K562 (cell line): Measurements from ENCODE around the gene HFE. TPM values are rescaled to one million over a fixed set of nuclear protein-coding genes. Genes with fewer than 3 reads are reported as not detected.

ENCODE experiments used
- ATAC-seq: fragments of 200-7000 bp; cut with Tn5 transposase; 3 replicates; pipeline ENCODE4 v1.9.1; 2020; ENCODE audit warnings: moderate library complexity
- BruUV-seq: library from RNA; stranded (reverse); fragments of 400-500 nt; replicated peaks from 2 replicates; lab custom pipeline; 2021; lab: Mats Ljungman, UMichigan
- CTCF ChIA-PET: fragments of 300-600 bp; formaldehyde crosslinking; extraction: SDS; loops from one replicate; lab custom pipeline; 2021; ENCODE audit warnings: low intra/inter-chr PET ratio; lab: Yijun Ruan, JAX
- POLR2A ChIA-PET: fragments of 300-600, 350-650 bp; sonication (Branson Sonifier 250); formaldehyde crosslinking; extraction: SDS; loops from one replicate; lab custom pipeline; 2021; ENCODE audit warnings: antibody characterized with exemption, inconsistent platforms; lab: Yijun Ruan, JAX
- DNase-seq, 4 experiments: peaks; one replicate each; pipeline versions ENCODE4 v3.0.0 to v3.0.0-alpha.2; 2011 to 2018; ENCODE audit warnings: low spot score in 3 of 4, mixed read lengths in 3 of 4; ENCODE audit errors: extremely low read depth in 1 of 4
- FAIRE-seq: peaks from 2 replicates; lab custom pipeline; 2011; peaks lifted over from hg19 to GRCh38; lab: Jason Lieb, UNC
- H2AFZ ChIP-seq: 2 replicates; pipeline ENCODE4 v1.6.0; 2011; ENCODE audit warnings: low read depth, low read length, control low read depth, inconsistent platforms
- H3K27ac ChIP-seq: fragments of 200-600 bp; 3 replicates; pipeline ENCODE4 v1.8.0; 2011; ENCODE audit warnings: low read depth, mild to moderate bottlenecking, control low read depth, inconsistent platforms, low read length, moderate library complexity, mixed read lengths; ENCODE audit errors: extremely low read depth
- H3K27me3 ChIP-seq, 2 experiments: fragments of 300-600 bp in 1 of 2; 2 replicates in 1 of 2; 3 replicates in 1 of 2; pipeline versions ENCODE4 v1.6.0 to v1.8.0; 2011; ENCODE audit warnings: inconsistent platforms in 2 of 2, low read length in 2 of 2, mild to moderate bottlenecking in 1 of 2, mixed read lengths in 1 of 2, moderate library complexity in 1 of 2; ENCODE audit not compliant: control insufficient read depth in 2 of 2, insufficient read depth in 2 of 2
- H3K36me3 ChIP-seq: fragments of 300-600 bp; 3 replicates; pipeline ENCODE4 v1.8.0; 2011; ENCODE audit warnings: mild to moderate bottlenecking, low read length, inconsistent platforms; ENCODE audit not compliant: control insufficient read depth, insufficient read depth
- H3K4me1 ChIP-seq, 2 experiments: fragments of 200-600 bp in 1 of 2; replicated peaks in 1 of 2; 2 replicates in 1 of 2; 3 replicates in 1 of 2; pipeline versions ENCODE4 v1.5.1 to v1.8.0; 2011; ENCODE audit warnings: inconsistent platforms in 2 of 2, low read length in 2 of 2, mild to moderate bottlenecking in 1 of 2, mixed read lengths in 1 of 2, moderate library complexity in 1 of 2; ENCODE audit not compliant: control insufficient read depth in 2 of 2, insufficient read depth in 2 of 2
- H3K4me2 ChIP-seq: 2 replicates; pipeline ENCODE4 v1.6.1; 2011; ENCODE audit warnings: low read length, control low read depth, inconsistent platforms, mixed read lengths; ENCODE audit not compliant: insufficient read depth
- H3K4me3 ChIP-seq: fragments of 200-600 bp; sonication (generic), shearing (Covaris generic); 2 replicates; pipeline ENCODE4 v1.5.1; 2016; ENCODE audit warnings: control low read depth, inconsistent platforms
- H3K79me2 ChIP-seq: fragments of 200-600 bp; 3 replicates; pipeline ENCODE4 v1.8.0; 2011; ENCODE audit warnings: low read length, inconsistent platforms; ENCODE audit not compliant: control insufficient read depth, insufficient read depth
- H3K9ac ChIP-seq, 2 experiments: 2 replicates each; pipeline versions ENCODE4 v1.6.0 to v1.6.1; 2011; ENCODE audit warnings: low read depth in 2 of 2, low read length in 2 of 2, control low read depth in 1 of 2, inconsistent platforms in 1 of 2, mild to moderate bottlenecking in 1 of 2, mixed read lengths in 1 of 2; ENCODE audit not compliant: insufficient read depth in 1 of 2
- H3K9me1 ChIP-seq: one replicate; pipeline ENCODE4 v1.6.0; 2011; ENCODE audit warnings: inconsistent platforms, mild to moderate bottlenecking, low read length, moderate library complexity; ENCODE audit not compliant: control insufficient read depth, insufficient read depth
- H3K9me3 ChIP-seq: replicated peaks from 2 replicates; pipeline ENCODE4 v1.5.1; 2011; ENCODE audit warnings: low read depth, low read length, inconsistent platforms; ENCODE audit not compliant: control insufficient read depth, insufficient read depth
- H4K20me1 ChIP-seq: replicated peaks from 2 replicates; pipeline ENCODE4 v1.6.1; 2011; ENCODE audit warnings: low read length, inconsistent platforms, mixed read lengths; ENCODE audit not compliant: control insufficient read depth, insufficient read depth
- ARID2 ChIP-seq: fragments of 450-650 bp; IDR thresholded peaks from 2 replicates; pipeline ENCODE4 v1.6.1; 2017; ENCODE audit warnings: antibody characterized with exemption, mild to moderate bottlenecking
- CEBPB ChIP-seq: fragments of 450-650 bp; IDR thresholded peaks from 2 replicates; pipeline ENCODE4 v1.6.1; 2016; ENCODE audit warnings: missing genetic modification characterization, missing compliant biosample characterization
- CEBPG ChIP-seq, 3 experiments: fragments of 200-800 bp in 1 of 3; sonication (Bioruptor generic) in 1 of 3; sonication (generic) in 1 of 3; formaldehyde crosslinking in 1 of 3; IDR thresholded peaks in 2 of 3; conservative IDR thresholded peaks in 1 of 3; 2 replicates each; pipeline versions ENCODE4 v1.6.1 to v1.8.0; 2016 to 2022; ENCODE audit warnings: missing compliant biosample characterization in 2 of 3, missing genetic modification characterization in 2 of 3, mild to moderate bottlenecking in 1 of 3, missing genetic modification reagents in 1 of 3
- MEIS2 ChIP-seq: fragments of 450-650 bp; IDR thresholded peaks from 2 replicates; pipeline ENCODE4 v1.6.1; 2014; ENCODE audit warnings: mild to moderate bottlenecking; ENCODE audit not compliant: partially characterized antibody
- MYNN ChIP-seq, 2 experiments: sonication (generic); formaldehyde crosslinking in 1 of 2; IDR thresholded peaks; 2 replicates each; pipeline versions ENCODE4 v1.5.0 to v1.6.1; 2016 to 2020; ENCODE audit warnings: antibody characterized with exemption in 1 of 2, missing genetic modification reagents in 1 of 2
- NEUROD1 ChIP-seq: fragments of 150-350 bp; IDR thresholded peaks from 2 replicates; pipeline ENCODE4 v1.6.1; 2014; ENCODE audit warnings: borderline replicate concordance, low read length, low read depth; ENCODE audit not compliant: partially characterized antibody
- NR3C1 ChIP-seq: sonication (generic); formaldehyde crosslinking; IDR thresholded peaks from 2 replicates; pipeline ENCODE4 v1.8.1; 2022; ENCODE audit warnings: missing genetic modification reagents
- PHF20 ChIP-seq: fragments of 450-650 bp; IDR thresholded peaks from 2 replicates; pipeline ENCODE4 v1.6.1; 2018; ENCODE audit not compliant: partially characterized antibody
- RBM15 ChIP-seq: fragments of 200-400 bp; formaldehyde crosslinking; IDR thresholded peaks from 2 replicates; pipeline ENCODE4 v1.6.1; 2018; ENCODE audit warnings: mild to moderate bottlenecking, low read length, moderate library complexity; ENCODE audit not compliant: insufficient read depth
- RUNX1 ChIP-seq: sonication (generic); IDR thresholded peaks from 2 replicates; pipeline ENCODE4 v1.6.1; 2016; ENCODE audit warnings: antibody characterized with exemption, low read depth
- STAT5A ChIP-seq: IDR thresholded peaks from 2 replicates; pipeline ENCODE4 v1.6.1; 2012; ENCODE audit warnings: low read length, inconsistent platforms, borderline replicate concordance
- TGIF2 ChIP-seq: sonication (generic); formaldehyde crosslinking; IDR thresholded peaks from 2 replicates; pipeline ENCODE4 v1.8.1; 2022; ENCODE audit warnings: mild to moderate bottlenecking, missing genetic modification reagents, moderate library complexity
- ZNF217 ChIP-seq: sonication (generic); formaldehyde crosslinking; IDR thresholded peaks from 2 replicates; pipeline ENCODE4 v1.8.0; 2022; ENCODE audit warnings: mild to moderate bottlenecking, missing genetic modification reagents
- WGBS: fragments of 100-300 bp; shearing (Covaris generic); methylation state at CpG from one replicate; pipeline ENCODE4 v1.1.6; 2016; ENCODE audit warnings: low coverage, mixed read lengths; ENCODE audit not compliant: insufficient coverage; ENCODE audit errors: missing lambda C conversion rate; 5-methylcytosine and 5-hydroxymethylcytosine counted together
- in situ Hi-C: fragments of 300-500 bp; cut with MboI; formaldehyde crosslinking; loops from 4 replicates; pipeline ENCODE4 v1.15.0; 2018; ENCODE audit warnings: inconsistent platforms, mixed read lengths
- intact Hi-C: fragments of 100-400 bp; cut with micrococcal nuclease; formaldehyde crosslinking; loops from 2 replicates; pipeline ENCODE4 v1.14.2; 2022
- polyA plus RNA-seq, 8 experiments: library from polyadenylated mRNA; depleted of rRNA in 4 of 8; stranded (reverse) in 5 of 8; unstranded in 3 of 8; fragments of >200 nt; fragmentation: Nextera tagmentation in 2 of 8; fragmentation: Illumina TruSeq in 1 of 8; extraction: Ambion mirVana in 2 of 8; extraction: Trizol in 1 of 8; gene quantifications; 2 replicates each; pipeline versions ENCODE4 v1.2.1 to v1.2.3, GENCODE V29; 2011 to 2014; ENCODE audit warnings: inconsistent platforms in 1 of 8, missing spikeins in 1 of 8
- total RNA-seq, 7 experiments: library from RNA; depleted of rRNA in 6 of 7; stranded (reverse); fragments of >200 nt in 6 of 7; fragmentation: Illumina TruSeq in 2 of 7; extraction: Trizol in 2 of 7; gene quantifications; 2 replicates each; pipeline versions ENCODE4 v1.2.1 to v1.2.3, GENCODE V29; 2011 to 2021; ENCODE audit warnings: low replicate concordance in 1 of 7
- TF ChIP-seq, protein P1 (sequence below): sonication (generic); formaldehyde crosslinking; IDR thresholded peaks from 2 replicates; pipeline ENCODE4 v1.8.1; 2023; ENCODE audit warnings: mild to moderate bottlenecking, missing genetic modification reagents, moderate library complexity
- TF ChIP-seq, protein P2 (sequence below): fragments of 250-450 bp; sonication (Bioruptor Pico); IDR thresholded peaks from 2 replicates; pipeline ENCODE4 v1.4.0; 2020

The HFE gene
- total and polyA plus RNA-seq, 9 of the 15 experiments (the other 6 are each of a cell fraction or from before 2014, with no cell fraction given): 0.14 to 1.2 (median 0.76) TPM

DNA sequence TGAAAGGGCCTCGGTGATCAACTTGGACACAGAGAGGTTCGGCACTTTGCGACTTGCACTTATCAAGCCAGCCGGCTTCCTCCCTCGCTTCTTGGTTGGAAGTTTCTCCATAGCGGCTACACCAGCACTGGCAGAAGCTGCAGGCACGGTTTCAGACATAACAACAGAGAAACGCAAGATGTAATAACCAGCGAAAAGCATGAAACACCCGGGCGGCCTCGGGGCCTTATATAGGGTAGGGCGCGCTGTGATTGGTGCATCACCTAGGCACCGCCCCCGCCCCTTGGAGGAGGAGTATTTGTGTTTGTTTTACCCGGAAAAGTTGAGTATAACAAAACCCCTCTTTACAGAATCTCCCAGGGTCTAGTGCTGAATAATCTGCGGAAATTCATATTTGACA, 20.7 kb downstream of the HFE start (continued):
- TF ChIP-seq ZNF217 (CRISPR knock-in tag): no peak
- TF ChIP-seq RUNX1: no peak
- no peak for TF ChIP-seq NEUROD1
- no peak for TF ChIP-seq ARID2
- no peak for TF ChIP-seq RBM15
- TF ChIP-seq, protein P1, sequence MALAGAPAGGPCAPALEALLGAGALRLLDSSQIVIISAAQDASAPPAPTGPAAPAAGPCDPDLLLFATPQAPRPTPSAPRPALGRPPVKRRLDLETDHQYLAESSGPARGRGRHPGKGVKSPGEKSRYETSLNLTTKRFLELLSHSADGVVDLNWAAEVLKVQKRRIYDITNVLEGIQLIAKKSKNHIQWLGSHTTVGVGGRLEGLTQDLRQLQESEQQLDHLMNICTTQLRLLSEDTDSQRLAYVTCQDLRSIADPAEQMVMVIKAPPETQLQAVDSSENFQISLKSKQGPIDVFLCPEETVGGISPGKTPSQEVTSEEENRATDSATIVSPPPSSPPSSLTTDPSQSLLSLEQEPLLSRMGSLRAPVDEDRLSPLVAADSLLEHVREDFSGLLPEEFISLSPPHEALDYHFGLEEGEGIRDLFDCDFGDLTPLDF (CRISPR knock-in tag): no peak
- TF ChIP-seq MYNN (IDR thresholded peaks at IDR 0.05): no peak
- no peak for TF ChIP-seq MYNN (CRISPR knock-in tag; IDR thresholded peaks at IDR 0.05)
- TF ChIP-seq STAT5A: no peak

DNA sequence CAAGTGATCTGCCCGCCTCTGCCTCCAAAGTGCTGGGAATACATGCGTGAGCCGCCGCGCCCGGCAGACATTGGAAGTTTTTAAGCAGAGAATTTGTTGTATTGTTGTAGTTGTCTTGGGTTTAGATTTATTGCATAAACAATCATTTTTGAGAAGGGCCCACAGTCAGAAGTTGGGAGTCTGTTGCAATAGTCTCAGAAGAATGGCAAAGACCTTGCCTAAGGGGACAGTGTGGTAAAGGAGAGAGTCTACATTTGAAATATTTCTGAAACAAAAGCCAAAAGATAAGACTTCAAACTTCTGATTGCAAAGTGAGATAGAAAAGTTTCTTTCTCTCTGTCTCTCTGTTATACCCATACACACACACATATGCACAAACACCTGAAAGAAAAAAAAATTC, 22.5 kb downstream of the HFE start:
- Histone ChIP-seq H3K27me3 (no peaks in the 10 kb centered on the region), H3K36me3 (peaks cover 34% of the 10 kb centered on the region), H3K4me2 (no peak overlapping the region), H3K9ac (no peak overlapping the region), H3K9me1 (no peaks in the 10 kb centered on the region), H3K4me1 (no peaks in the 10 kb centered on the region; a peak in 1 of 5 replicates), H2AFZ (no peak overlapping the region), H4K20me1 (no peaks in the 10 kb centered on the region), H3K4me3 (no peak overlapping the region), H3K79me2 (peaks cover 11% of the 10 kb centered on the region; the same call in 2 of the 3 replicates), H3K9me3 (peaks cover 3% of the 10 kb centered on the region; the same call in 1 of the 2 replicates), H3K27ac (no peak overlapping the region)
- intact Hi-C loops (no loop called here), in situ Hi-C loops (no loop called here)
- FAIRE-seq: no peak
- TF ChIP-seq, protein P2, sequence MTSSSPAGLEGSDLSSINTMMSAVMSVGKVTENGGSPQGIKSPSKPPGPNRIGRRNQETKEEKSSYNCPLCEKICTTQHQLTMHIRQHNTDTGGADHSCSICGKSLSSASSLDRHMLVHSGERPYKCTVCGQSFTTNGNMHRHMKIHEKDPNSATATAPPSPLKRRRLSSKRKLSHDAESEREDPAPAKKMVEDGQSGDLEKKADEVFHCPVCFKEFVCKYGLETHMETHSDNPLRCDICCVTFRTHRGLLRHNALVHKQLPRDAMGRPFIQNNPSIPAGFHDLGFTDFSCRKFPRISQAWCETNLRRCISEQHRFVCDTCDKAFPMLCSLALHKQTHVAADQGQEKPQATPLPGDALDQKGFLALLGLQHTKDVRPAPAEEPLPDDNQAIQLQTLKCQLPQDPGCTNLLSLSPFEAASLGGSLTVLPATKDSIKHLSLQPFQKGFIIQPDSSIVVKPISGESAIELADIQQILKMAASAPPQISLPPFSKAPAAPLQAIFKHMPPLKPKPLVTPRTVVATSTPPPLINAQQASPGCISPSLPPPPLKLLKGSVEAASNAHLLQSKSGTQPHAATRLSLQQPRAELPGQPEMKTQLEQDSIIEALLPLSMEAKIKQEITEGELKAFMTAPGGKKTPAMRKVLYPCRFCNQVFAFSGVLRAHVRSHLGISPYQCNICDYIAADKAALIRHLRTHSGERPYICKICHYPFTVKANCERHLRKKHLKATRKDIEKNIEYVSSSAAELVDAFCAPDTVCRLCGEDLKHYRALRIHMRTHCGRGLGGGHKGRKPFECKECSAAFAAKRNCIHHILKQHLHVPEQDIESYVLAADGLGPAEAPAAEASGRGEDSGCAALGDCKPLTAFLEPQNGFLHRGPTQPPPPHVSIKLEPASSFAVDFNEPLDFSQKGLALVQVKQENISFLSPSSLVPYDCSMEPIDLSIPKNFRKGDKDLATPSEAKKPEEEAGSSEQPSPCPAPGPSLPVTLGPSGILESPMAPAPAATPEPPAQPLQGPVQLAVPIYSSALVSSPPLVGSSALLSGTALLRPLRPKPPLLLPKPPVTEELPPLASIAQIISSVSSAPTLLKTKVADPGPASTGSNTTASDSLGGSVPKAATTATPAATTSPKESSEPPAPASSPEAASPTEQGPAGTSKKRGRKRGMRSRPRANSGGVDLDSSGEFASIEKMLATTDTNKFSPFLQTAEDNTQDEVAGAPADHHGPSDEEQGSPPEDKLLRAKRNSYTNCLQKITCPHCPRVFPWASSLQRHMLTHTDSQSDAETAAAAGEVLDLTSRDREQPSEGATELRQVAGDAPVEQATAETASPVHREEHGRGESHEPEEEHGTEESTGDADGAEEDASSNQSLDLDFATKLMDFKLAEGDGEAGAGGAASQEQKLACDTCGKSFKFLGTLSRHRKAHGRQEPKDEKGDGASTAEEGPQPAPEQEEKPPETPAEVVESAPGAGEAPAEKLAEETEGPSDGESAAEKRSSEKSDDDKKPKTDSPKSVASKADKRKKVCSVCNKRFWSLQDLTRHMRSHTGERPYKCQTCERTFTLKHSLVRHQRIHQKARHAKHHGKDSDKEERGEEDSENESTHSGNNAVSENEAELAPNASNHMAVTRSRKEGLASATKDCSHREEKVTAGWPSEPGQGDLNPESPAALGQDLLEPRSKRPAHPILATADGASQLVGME (CRISPR knock-in tag): no peak
- TF ChIP-seq NR3C1 (CRISPR knock-in tag) (no peak), CEBPB (tag) (peak; percentile 38), TGIF2 (CRISPR knock-in tag) (no peak), PHF20 (no peak), MEIS2 (peak; percentile 9), CEBPG (CRISPR knock-in tag; IDR thresholded peaks at IDR 0.05) (no peak), CEBPG (tag; conservative IDR thresholded peaks at IDR 0.05 in 1 of 2, IDR thresholded peaks at IDR 0.05 in 1 of 2) (peak in 1 of 2 experiments; percentile 19; a peak in 1 of 4 replicates)
- no peak for DNase-seq
- WGBS: 100% methylated on average over 6 of the region's 6 CpGs
- POLR2A ChIA-PET: interaction anchor here (1.0 to 3.7 kb wide), 4 partner anchors 15 to 90 kb away, joined by 3 to 47 read pairs (median 4); a partner anchor contains a TSS
- no TSS peak for BruUV-seq
- peak; percentile 4; the same call in 1 of the 3 replicates for ATAC-seq
- CTCF ChIA-PET: no interaction called here
